PFSK-1 (cell line): Measurements from ENCODE around the gene CCSER1.

ENCODE experiments used
- FOXP2 ChIP-seq: optimal IDR thresholded peaks from 2 replicates; pipeline ENCODE3; 2011; ENCODE audit warnings: borderline replicate concordance, control low read depth, inconsistent platforms; ENCODE audit not compliant: insufficient read depth; ENCODE audit errors: extremely low read length, extremely low read depth
- POLR2AphosphoS5 ChIP-seq: IDR thresholded peaks from 2 replicates; pipeline ENCODE4 v1.6.1; 2012; ENCODE audit warnings: low read depth, mild to moderate bottlenecking, control low read depth, low read length, moderate library complexity
- SIN3A ChIP-seq: IDR thresholded peaks from 2 replicates; pipeline ENCODE4 v1.6.1; 2012; ENCODE audit warnings: mild to moderate bottlenecking, low read length, moderate library complexity, borderline replicate concordance; ENCODE audit not compliant: insufficient read depth
- TAF1 ChIP-seq: IDR thresholded peaks from 2 replicates; pipeline ENCODE4 v1.6.1; 2012; ENCODE audit warnings: low read length, control low read depth, borderline replicate concordance; ENCODE audit not compliant: insufficient read depth
- TF ChIP-seq, protein P1 (sequence below), 2 experiments: IDR thresholded peaks; 2 replicates each; pipeline versions ENCODE4 v1.6.1 to v1.8.0; 2011 to 2012; ENCODE audit warnings: low read depth in 2 of 2, low read length in 2 of 2, control low read depth in 1 of 2, inconsistent platforms in 1 of 2, mild to moderate bottlenecking in 1 of 2, moderate library complexity in 1 of 2; ENCODE audit not compliant: insufficient read depth in 1 of 2

- TF ChIP-seq POLR2AphosphoS5: no peak
- TF ChIP-seq, protein P1, sequence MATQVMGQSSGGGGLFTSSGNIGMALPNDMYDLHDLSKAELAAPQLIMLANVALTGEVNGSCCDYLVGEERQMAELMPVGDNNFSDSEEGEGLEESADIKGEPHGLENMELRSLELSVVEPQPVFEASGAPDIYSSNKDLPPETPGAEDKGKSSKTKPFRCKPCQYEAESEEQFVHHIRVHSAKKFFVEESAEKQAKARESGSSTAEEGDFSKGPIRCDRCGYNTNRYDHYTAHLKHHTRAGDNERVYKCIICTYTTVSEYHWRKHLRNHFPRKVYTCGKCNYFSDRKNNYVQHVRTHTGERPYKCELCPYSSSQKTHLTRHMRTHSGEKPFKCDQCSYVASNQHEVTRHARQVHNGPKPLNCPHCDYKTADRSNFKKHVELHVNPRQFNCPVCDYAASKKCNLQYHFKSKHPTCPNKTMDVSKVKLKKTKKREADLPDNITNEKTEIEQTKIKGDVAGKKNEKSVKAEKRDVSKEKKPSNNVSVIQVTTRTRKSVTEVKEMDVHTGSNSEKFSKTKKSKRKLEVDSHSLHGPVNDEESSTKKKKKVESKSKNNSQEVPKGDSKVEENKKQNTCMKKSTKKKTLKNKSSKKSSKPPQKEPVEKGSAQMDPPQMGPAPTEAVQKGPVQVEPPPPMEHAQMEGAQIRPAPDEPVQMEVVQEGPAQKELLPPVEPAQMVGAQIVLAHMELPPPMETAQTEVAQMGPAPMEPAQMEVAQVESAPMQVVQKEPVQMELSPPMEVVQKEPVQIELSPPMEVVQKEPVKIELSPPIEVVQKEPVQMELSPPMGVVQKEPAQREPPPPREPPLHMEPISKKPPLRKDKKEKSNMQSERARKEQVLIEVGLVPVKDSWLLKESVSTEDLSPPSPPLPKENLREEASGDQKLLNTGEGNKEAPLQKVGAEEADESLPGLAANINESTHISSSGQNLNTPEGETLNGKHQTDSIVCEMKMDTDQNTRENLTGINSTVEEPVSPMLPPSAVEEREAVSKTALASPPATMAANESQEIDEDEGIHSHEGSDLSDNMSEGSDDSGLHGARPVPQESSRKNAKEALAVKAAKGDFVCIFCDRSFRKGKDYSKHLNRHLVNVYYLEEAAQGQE (IDR thresholded peaks at IDR 0.05; ENCODE audit: insufficient read depth in 1 of 2, low read depth in 2 of 2, low read length in 2 of 2): no peak
- TF ChIP-seq TAF1: no peak
- no peak for TF ChIP-seq SIN3A
- TF ChIP-seq FOXP2: no peak
Observed at GRCh38 chr4:90798948-90799347, 671.8 kb downstream of the CCSER1 start.
